ENCODE measurements around the gene HLA-DRB1. TPM values are rescaled to one million over a fixed set of nuclear protein-coding genes. Genes with fewer than 3 reads are reported as not detected.
"Not testable (repeated sequence)": the region's sequence is repeated elsewhere in the genome, so short reads cannot be mapped to it uniquely, and the experiment has no call there.

HLA-DRB1 gene
- total RNA-seq, 1 donor from 2014 or later = not detected

GRCh38 chr6:32578962-32579361, 10.7 kb downstream of the HLA-DRB1 start:
- Histone ChIP-seq H3K36me3 (ENCODE audit: control insufficient read depth, insufficient read depth, low read length) (no peaks in the 10 kb centered on the region), H3K4me3 (ENCODE audit: low read depth, low read length) (no peak overlapping the region), H3K27me3 (ENCODE audit: control insufficient read depth, insufficient read depth, low read length) (peaks cover 2% of the 10 kb centered on the region)
- DNase-seq (ENCODE audit: low read depth) (no peak), FAIRE-seq (no peak)
- no peak for TF ChIP-seq CTCF (IDR thresholded peaks at IDR 0.05; ENCODE audit: insufficient read depth, low read length, severe bottlenecking)

GRCh38 chr6:32577493-32577892, 12.2 kb downstream of the HLA-DRB1 start:
- peak; percentile 83 for FAIRE-seq
- H3K36me3 ChIP-seq (ENCODE audit: control insufficient read depth, insufficient read depth, low read length); H3K27me3 ChIP-seq (ENCODE audit: control insufficient read depth, insufficient read depth, low read length); DNase-seq (ENCODE audit: low read depth); H3K4me3 ChIP-seq (ENCODE audit: low read depth, low read length): not testable (repeated sequence)

- no peak for TF ChIP-seq CTCF (IDR thresholded peaks at IDR 0.05; ENCODE audit: insufficient read depth, low read length, severe bottlenecking)
- DNase-seq (ENCODE audit: low read depth) (no peak), FAIRE-seq (no peak)
- no peaks in the 10 kb centered on the region for H3K27me3 ChIP-seq (ENCODE audit: control insufficient read depth, insufficient read depth, low read length)
- no peak overlapping the region for H3K4me3 ChIP-seq (ENCODE audit: low read depth, low read length)
- no peaks in the 10 kb centered on the region for H3K36me3 ChIP-seq (ENCODE audit: control insufficient read depth, insufficient read depth, low read length)
Observed at GRCh38 chr6:32576250-32576649, 13.4 kb downstream of the HLA-DRB1 start.

- DNase-seq (ENCODE audit: low read depth) (no peak), FAIRE-seq (no peak)
- no peak for TF ChIP-seq CTCF (IDR thresholded peaks at IDR 0.05; ENCODE audit: insufficient read depth, low read length, severe bottlenecking)
- H3K36me3 ChIP-seq (ENCODE audit: control insufficient read depth, insufficient read depth, low read length) = no peaks in the 10 kb centered on the region
- no peak overlapping the region for H3K4me3 ChIP-seq (ENCODE audit: low read depth, low read length)
- H3K27me3 ChIP-seq (ENCODE audit: control insufficient read depth, insufficient read depth, low read length) = no peaks in the 10 kb centered on the region
Observed at GRCh38 chr6:32570363-32570905, 19.2 kb downstream of the HLA-DRB1 start.

GRCh38 chr6:32568561-32568960, 21.1 kb downstream of the HLA-DRB1 start:
- DNase-seq (ENCODE audit: low read depth) = no peak
- Histone ChIP-seq H3K27me3 (ENCODE audit: control insufficient read depth, insufficient read depth, low read length) (no peaks in the 10 kb centered on the region), H3K4me3 (ENCODE audit: low read depth, low read length) (no peak overlapping the region), H3K36me3 (ENCODE audit: control insufficient read depth, insufficient read depth, low read length) (no peaks in the 10 kb centered on the region)
- no peak for TF ChIP-seq CTCF (IDR thresholded peaks at IDR 0.05; ENCODE audit: insufficient read depth, low read length, severe bottlenecking)
- FAIRE-seq = no peak

- DNase-seq (ENCODE audit: low read depth) (no peak), FAIRE-seq (no peak)
- H3K36me3 ChIP-seq (ENCODE audit: control insufficient read depth, insufficient read depth, low read length) = no peaks in the 10 kb centered on the region
- no peak for TF ChIP-seq CTCF (IDR thresholded peaks at IDR 0.05; ENCODE audit: insufficient read depth, low read length, severe bottlenecking)
- no peaks in the 10 kb centered on the region for H3K27me3 ChIP-seq (ENCODE audit: control insufficient read depth, insufficient read depth, low read length)
- H3K4me3 ChIP-seq (ENCODE audit: low read depth, low read length) = no peak overlapping the region
Observed at GRCh38 chr6:32566957-32567356, 22.7 kb downstream of the HLA-DRB1 start.
